IMR-90 (cell line): ENCODE results near the gene KRTAP12-1. TPM values are rescaled to one million over a fixed set of nuclear protein-coding genes. Genes with fewer than 3 reads are reported as not detected.

ENCODE experiments used
- ATAC-seq: fragments of 200-7000 bp; cut with Tn5 transposase; 2 replicates; pipeline ENCODE4 v1.9.1; 2020; ENCODE audit warnings: low read depth, mild to moderate bottlenecking, moderate library complexity
- BruUV-seq: library from RNA; stranded (reverse); fragments of 400-500 nt; replicated peaks from 2 replicates; lab custom pipeline; 2021; lab: Mats Ljungman, UMichigan
- CTCF ChIA-PET: fragments of 300-600 bp; formaldehyde crosslinking; extraction: SDS; loops from one replicate; lab custom pipeline; 2021; ENCODE audit warnings: antibody characterized with exemption; lab: Yijun Ruan, JAX
- POLR2A ChIA-PET: fragments of 300-600 bp; sonication (Branson Sonifier 250); formaldehyde crosslinking; loops from one replicate; lab custom pipeline; 2022; ENCODE audit warnings: antibody characterized with exemption; ENCODE audit not compliant: unreplicated experiment; lab: Charles Lee
- DNase-seq: peaks from one replicate; pipeline ENCODE4 v3.0.0; 2013
- H2AFZ ChIP-seq: replicated peaks from 2 replicates; pipeline ENCODE3; 2013; ENCODE audit warnings: low read length, mild to moderate bottlenecking; ENCODE audit not compliant: poor library complexity
- H2AK5ac ChIP-seq: 2 replicates; pipeline ENCODE4 v1.6.1; 2013; ENCODE audit warnings: low read depth, low read length, inconsistent platforms
- H2AK9ac ChIP-seq: replicated peaks from 2 replicates; pipeline ENCODE3; 2013; ENCODE audit warnings: mild to moderate bottlenecking, low read depth, low read length, moderate library complexity; ENCODE audit not compliant: poor library complexity
- H2BK120ac ChIP-seq: 2 replicates; pipeline ENCODE4 v1.6.1; 2013; ENCODE audit warnings: low read depth, low read length, inconsistent platforms
- H2BK15ac ChIP-seq: 3 replicates; pipeline ENCODE4 v1.6.1; 2013; ENCODE audit warnings: low read depth, low read length, inconsistent platforms
- H2BK20ac ChIP-seq: 2 replicates; pipeline ENCODE4 v1.6.1; 2013; ENCODE audit warnings: low read depth, mild to moderate bottlenecking, inconsistent platforms, low read length, moderate library complexity
- H2BK5ac ChIP-seq: 2 replicates; pipeline ENCODE4 v1.6.1; 2013; ENCODE audit warnings: mild to moderate bottlenecking, low read depth, low read length, inconsistent platforms; ENCODE audit not compliant: poor library complexity, severe bottlenecking
- H3K14ac ChIP-seq: replicated peaks from 2 replicates; pipeline ENCODE4 v1.6.1; 2013; ENCODE audit warnings: low read depth, low read length, inconsistent platforms
- H3K18ac ChIP-seq: 2 replicates; pipeline ENCODE4 v1.6.1; 2013; ENCODE audit warnings: low read depth, low read length, control low read depth
- H3K23ac ChIP-seq: 2 replicates; pipeline ENCODE4 v1.6.1; 2013; ENCODE audit warnings: low read depth, low read length, inconsistent platforms
- H3K27ac ChIP-seq: 2 replicates; pipeline ENCODE4 v1.5.1; 2013; ENCODE audit warnings: mild to moderate bottlenecking, control low read depth, low read length; ENCODE audit not compliant: insufficient read depth
- H3K27me3 ChIP-seq: 2 replicates; pipeline ENCODE4 v1.6.1; 2013; ENCODE audit warnings: low read length; ENCODE audit not compliant: control insufficient read depth, insufficient read depth
- H3K36me3 ChIP-seq: 2 replicates; pipeline ENCODE4 v1.6.1; 2013; ENCODE audit warnings: low read length, mixed read lengths; ENCODE audit not compliant: control insufficient read depth, insufficient read depth
- H3K4ac ChIP-seq: 2 replicates; pipeline ENCODE4 v1.6.1; 2013; ENCODE audit warnings: low read depth, low read length, inconsistent platforms
- H3K4me1 ChIP-seq: 2 replicates; pipeline ENCODE4 v1.6.1; 2013; ENCODE audit warnings: low read length, mixed read lengths; ENCODE audit not compliant: control insufficient read depth, insufficient read depth
- H3K4me2 ChIP-seq: 2 replicates; pipeline ENCODE4 v1.6.1; 2013; ENCODE audit warnings: low read depth, mild to moderate bottlenecking, control low read depth, low read length, moderate library complexity
- H3K4me3 ChIP-seq: 2 replicates; pipeline ENCODE4 v1.5.1; 2013; ENCODE audit warnings: low read depth, mild to moderate bottlenecking, control low read depth, low read length, moderate library complexity; ENCODE audit not compliant: insufficient read depth
- H3K56ac ChIP-seq: 2 replicates; pipeline ENCODE4 v1.6.1; 2013; ENCODE audit warnings: low read length, inconsistent platforms; ENCODE audit not compliant: insufficient read depth; ENCODE audit errors: extremely low read depth
- H3K79me1 ChIP-seq, 2 experiments: 2 replicates each; pipeline ENCODE4 v1.6.1; 2013; ENCODE audit warnings: low read length in 2 of 2, inconsistent platforms in 1 of 2, low read depth in 1 of 2
- H3K9ac ChIP-seq: 2 replicates; pipeline ENCODE4 v1.6.1; 2013; ENCODE audit warnings: low read depth, low read length, control low read depth
- H3K9me1 ChIP-seq: 2 replicates; pipeline ENCODE4 v1.6.1; 2013; ENCODE audit warnings: low read length, inconsistent platforms; ENCODE audit not compliant: insufficient read depth
- H3K9me3 ChIP-seq: 2 replicates; pipeline ENCODE4 v1.6.1; 2013; ENCODE audit warnings: low read length; ENCODE audit not compliant: control insufficient read depth, insufficient read depth
- H4K20me1 ChIP-seq: 2 replicates; pipeline ENCODE4 v1.6.1; 2013; ENCODE audit warnings: low read length, inconsistent platforms; ENCODE audit not compliant: insufficient read depth
- H4K5ac ChIP-seq: 2 replicates; pipeline ENCODE4 v1.6.1; 2013; ENCODE audit warnings: mild to moderate bottlenecking, low read depth, low read length, control low read depth
- H4K8ac ChIP-seq, 2 experiments: 2 replicates each; pipeline ENCODE4 v1.6.1; 2013; ENCODE audit warnings: low read depth in 2 of 2, low read length in 2 of 2, control low read depth in 1 of 2, inconsistent platforms in 1 of 2
- H4K91ac ChIP-seq: 2 replicates; pipeline ENCODE4 v1.6.1; 2013; ENCODE audit warnings: low read depth, low read length, inconsistent platforms; ENCODE audit not compliant: insufficient read depth
- CTCF ChIP-seq: conservative IDR thresholded peaks from 2 replicates; pipeline ENCODE4 v1.5.1; 2012; ENCODE audit warnings: mild to moderate bottlenecking, low read depth, low read length, improper control_type of control experiment
- FOS ChIP-seq: fragments of 150-350 bp; IDR thresholded peaks from 2 replicates; pipeline ENCODE4 v1.6.1; 2016; ENCODE audit warnings: low read depth, low read length
- USF2 ChIP-seq: fragments of 150-350 bp; IDR thresholded peaks from 2 replicates; pipeline ENCODE4 v1.6.1; 2017; ENCODE audit warnings: mild to moderate bottlenecking, antibody characterized with exemption, low read length, low read depth
- WGBS, 2 experiments: methylation state at CpG; one replicate each; pipeline versions ENCODE4 v1.1.5 to v1.1.7; 2013; ENCODE audit warnings: missing lambda C conversion rate in 2 of 2; ENCODE audit not compliant: insufficient read length in 1 of 2; ENCODE audit errors: extremely low coverage in 2 of 2; 5-methylcytosine and 5-hydroxymethylcytosine counted together
- dilution Hi-C: fragments of 300-500 bp; cut with HindIII; formaldehyde crosslinking; loops from one replicate; pipeline ENCODE4 v1.14.3; 2018; ENCODE audit warnings: low sequenced_read_pairs; ENCODE audit not compliant: unreplicated experiment
- in situ Hi-C: fragments of 300-500 bp; cut with MboI; formaldehyde crosslinking; loops from 3 replicates; pipeline ENCODE4 v1.14.3; 2019; ENCODE audit warnings: low sequenced_read_pairs, inconsistent platforms, mixed read lengths
- intact Hi-C: fragments of 100-400 bp; cut with micrococcal nuclease; formaldehyde crosslinking; loops from 2 replicates; pipeline ENCODE4 v1.10.0; 2022
- polyA plus RNA-seq, 3 experiments: library from polyadenylated mRNA; depleted of rRNA; stranded (reverse); fragments of >200 nt; gene quantifications; 2 replicates each; pipeline ENCODE4 v1.2.3, GENCODE V29; 2012; ENCODE audit warnings: low replicate concordance in 1 of 3
- total RNA-seq: library from RNA; depleted of rRNA; stranded (reverse); fragments of >200 nt; gene quantifications from 2 replicates; pipeline ENCODE4 v1.2.3, GENCODE V29; 2012

KRTAP12-1 gene
- total and polyA plus RNA-seq, 2 of the 4 experiments (the other 2 are of a cell fraction), result not detected

GRCh38 chr21:44701023-44701400 lies 19.0 kb upstream of the KRTAP12-1 start (continued):
- TF ChIP-seq USF2, result no peak
- TF ChIP-seq FOS, result no peak

DNA sequence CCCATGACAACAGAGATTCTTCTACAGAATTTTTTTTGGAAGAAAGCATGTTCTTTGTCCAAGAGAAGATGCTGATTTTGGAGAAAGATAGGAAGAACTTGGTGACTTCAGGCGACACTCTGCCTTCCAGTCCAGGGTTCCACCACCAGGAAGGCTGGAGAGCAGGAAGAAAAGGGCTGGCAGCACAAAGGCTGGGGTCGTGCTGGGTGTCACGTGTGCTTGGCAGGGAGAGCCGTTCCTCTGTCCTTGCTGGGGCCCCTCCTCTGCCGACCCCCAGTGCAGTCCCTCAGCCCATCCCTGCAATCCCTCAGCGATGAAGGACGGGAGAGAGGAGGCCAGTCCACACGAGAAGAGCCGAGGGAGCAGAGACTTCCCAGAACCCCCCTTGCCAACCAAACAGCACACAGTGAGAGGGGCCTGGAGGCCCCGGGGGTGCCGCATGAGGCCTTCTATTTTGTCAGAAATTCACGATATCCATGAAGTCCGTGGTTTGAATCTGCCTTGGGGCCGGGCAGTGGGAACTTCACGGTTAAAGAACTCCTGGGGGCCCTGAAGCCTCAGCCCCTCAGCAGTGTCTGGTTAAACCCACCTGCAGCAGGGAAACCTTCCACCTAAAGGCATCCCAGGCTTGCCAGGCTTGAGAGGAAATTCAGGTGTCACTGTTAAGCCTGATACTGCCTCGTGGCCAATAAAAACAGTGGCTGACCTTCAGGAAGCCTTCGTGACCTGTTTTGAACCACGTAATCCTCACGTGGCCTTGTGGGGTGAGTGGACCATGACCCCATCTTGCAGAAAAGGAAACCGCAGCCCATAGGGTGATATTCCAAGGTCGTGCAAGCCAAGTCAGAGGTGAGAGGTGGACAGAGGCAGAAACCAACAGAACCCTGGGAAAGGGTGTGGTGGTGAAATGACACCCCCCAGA lies 18.4 kb upstream of the KRTAP12-1 start:
- Histone ChIP-seq H2AFZ (no peak overlapping the region), H3K4me1 (no peaks in the 10 kb centered on the region), H3K27ac (no peak overlapping the region), H4K8ac (no peak overlapping the region), H4K5ac (no peak overlapping the region), H3K4me2 (no peak overlapping the region), H4K91ac (no peak overlapping the region), H4K20me1 (no peaks in the 10 kb centered on the region), H3K18ac (no peak overlapping the region), H2BK20ac (no peak overlapping the region), H3K27me3 (peaks cover 68% of the 10 kb centered on the region), H3K9me3 (no peaks in the 10 kb centered on the region), H3K36me3 (no peaks in the 10 kb centered on the region), H3K56ac (no peak overlapping the region), H2AK5ac (no peak overlapping the region), H3K14ac (no peak overlapping the region), H3K9ac (no peak overlapping the region), H2BK15ac (no peak overlapping the region), H2AK9ac (no peak overlapping the region), H2BK5ac (no peak overlapping the region), H3K23ac (no peak overlapping the region), H3K4ac (no peak overlapping the region), H3K4me3 (no peak overlapping the region), H2BK120ac (no peak overlapping the region), H3K9me1 (no peaks in the 10 kb centered on the region), H3K79me1 (no peaks in the 10 kb centered on the region)
- ATAC-seq, result no peak
- BruUV-seq, result no TSS peak
- intact Hi-C loops (no loop called here), dilution Hi-C loops (no loop called here), in situ Hi-C loops (no loop called here)
- no peak for DNase-seq
- TF ChIP-seq FOS (no peak), USF2 (no peak), CTCF (no peak)
- POLR2A ChIA-PET, result no interaction called here
- CTCF ChIA-PET, result no interaction called here
- 42% methylated on average over 7 of the region's 21 CpGs; no CpG with 5 or more reads in 1 of the 2 experiments for WGBS, 2 experiments
